Ascending aorta (tissue), 2 donors: ENCODE results near the gene METTL22. TPM values are rescaled to one million over a fixed set of nuclear protein-coding genes. Genes with fewer than 3 reads are reported as not detected.

Source experiments
- DNase-seq, 2 donors: peaks; one replicate each; pipeline ENCODE4 v3.0.0-alpha.2; 2019; ENCODE audit warnings: low spot score in 2 of 2
- H3K27ac ChIP-seq, 2 donors: fragments of 200-600 bp; sonication (generic); one replicate each; pipeline ENCODE4 v1.5.1; 2016 to 2017; ENCODE audit warnings: mild to moderate bottlenecking in 1 of 2
- H3K27me3 ChIP-seq: fragments of 200-600 bp; sonication (generic); one replicate; pipeline ENCODE4 v1.5.1; 2017
- H3K36me3 ChIP-seq, 2 donors: fragments of 200-600 bp; sonication (generic); one replicate each; pipeline ENCODE4 v1.5.1; 2016
- H3K4me1 ChIP-seq, 2 donors: fragments of 200-600 bp; sonication (generic); one replicate each; pipeline ENCODE4 v1.5.1; 2016 to 2017; ENCODE audit warnings: mild to moderate bottlenecking in 1 of 2
- H3K4me3 ChIP-seq, 2 donors: fragments of 200-600 bp; sonication (generic); one replicate each; pipeline ENCODE4 v1.5.1; 2016 to 2017; ENCODE audit warnings: mild to moderate bottlenecking in 1 of 2
- H3K9me3 ChIP-seq, 2 donors: fragments of 200-600 bp; sonication (generic); one replicate each; pipeline ENCODE4 v1.5.1; 2016
- CTCF ChIP-seq, 3 experiments: fragments of 200-600 bp in 2 of 3; fragments of 450-650 bp in 1 of 3; sonication (generic) in 2 of 3; IDR thresholded peaks; one replicate each; pipeline ENCODE4 v1.5.1; 2016 to 2019; ENCODE audit warnings: antibody characterized with exemption in 3 of 3, mild to moderate bottlenecking in 1 of 3, moderate library complexity in 1 of 3
- intact Hi-C: fragments of 100-400 bp; cut with DNase I; formaldehyde crosslinking; loops from one replicate; pipeline ENCODE4 v1.15.1; 2023
- total RNA-seq: library from RNA; depleted of rRNA; stranded (reverse); fragments of >200 nt; gene quantifications from one replicate; pipeline ENCODE4 v1.1.0, GENCODE V29; 2016

METTL22 gene, protein sequence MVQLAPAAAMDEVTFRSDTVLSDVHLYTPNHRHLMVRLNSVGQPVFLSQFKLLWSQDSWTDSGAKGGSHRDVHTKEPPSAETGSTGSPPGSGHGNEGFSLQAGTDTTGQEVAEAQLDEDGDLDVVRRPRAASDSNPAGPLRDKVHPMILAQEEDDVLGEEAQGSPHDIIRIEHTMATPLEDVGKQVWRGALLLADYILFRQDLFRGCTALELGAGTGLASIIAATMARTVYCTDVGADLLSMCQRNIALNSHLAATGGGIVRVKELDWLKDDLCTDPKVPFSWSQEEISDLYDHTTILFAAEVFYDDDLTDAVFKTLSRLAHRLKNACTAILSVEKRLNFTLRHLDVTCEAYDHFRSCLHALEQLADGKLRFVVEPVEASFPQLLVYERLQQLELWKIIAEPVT
- 31.7 TPM for total RNA-seq

DNA sequence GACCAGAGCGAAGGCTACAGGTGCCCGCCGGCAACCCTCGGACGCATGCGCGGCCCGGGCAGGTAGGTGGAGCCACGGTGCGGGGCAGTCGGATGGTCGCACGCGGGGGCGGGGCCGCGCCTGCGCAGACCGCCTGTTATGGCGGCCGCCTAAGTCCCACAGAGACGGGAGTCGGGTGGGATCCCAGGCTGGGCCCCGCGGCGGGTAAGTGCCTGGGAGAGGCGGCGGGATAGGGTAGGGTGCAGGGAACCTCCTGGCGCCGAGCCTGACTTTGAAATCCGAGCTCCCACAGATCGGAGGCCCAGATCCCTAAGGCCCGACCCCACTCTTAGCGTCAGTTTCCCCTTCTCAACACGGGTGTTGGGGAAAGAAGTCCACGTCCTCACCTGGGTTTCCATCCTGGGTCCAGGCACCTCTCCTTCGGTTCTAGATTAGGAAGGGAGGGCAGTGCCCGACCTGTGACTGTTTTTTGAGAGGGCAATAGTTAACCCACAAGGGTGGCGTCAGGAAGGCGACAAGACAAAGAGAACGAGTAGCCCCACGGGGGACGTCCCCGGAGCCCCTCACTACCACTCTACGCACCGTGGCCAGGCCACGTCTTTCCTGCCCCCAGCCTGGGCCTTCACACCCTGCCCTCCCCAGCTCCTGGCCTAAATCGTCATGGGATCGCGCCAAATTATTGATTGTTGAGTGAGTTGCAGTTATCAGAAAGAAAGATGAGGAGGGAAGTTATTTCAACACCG lies at the start of gene METTL22:
TSS of gene METTL22 (plus strand) at position 127 of the 743 bp plus-strand sequence. CDS start 3,968 bp downstream, outside the sequence.
- Histone ChIP-seq H3K27ac (peak within 1 kb of the TSS; percentile 66 to 80), H3K4me3 (peak within 1 kb of the TSS; percentile 89 to 98), H3K4me1 (peaks cover 10 to 11% of the 10 kb centered on the region in 2 donors), H3K27me3 (no peaks in the 10 kb centered on the region), H3K36me3 (peaks cover 14 to 17% of the 10 kb centered on the region in 2 donors), H3K9me3 (no peaks in the 10 kb centered on the region)
- intact Hi-C loops: loop anchor here (2.0 to 5.0 kb wide), 4 partner anchors 53 to 246 kb away; partner anchors contain the start of genes ABAT, CARHSP1, PMM2 and TMEM186
- no peak for TF ChIP-seq CTCF (IDR thresholded peaks at IDR 0.05)
- DNase-seq: peak; percentile 50 to 91

DNA sequence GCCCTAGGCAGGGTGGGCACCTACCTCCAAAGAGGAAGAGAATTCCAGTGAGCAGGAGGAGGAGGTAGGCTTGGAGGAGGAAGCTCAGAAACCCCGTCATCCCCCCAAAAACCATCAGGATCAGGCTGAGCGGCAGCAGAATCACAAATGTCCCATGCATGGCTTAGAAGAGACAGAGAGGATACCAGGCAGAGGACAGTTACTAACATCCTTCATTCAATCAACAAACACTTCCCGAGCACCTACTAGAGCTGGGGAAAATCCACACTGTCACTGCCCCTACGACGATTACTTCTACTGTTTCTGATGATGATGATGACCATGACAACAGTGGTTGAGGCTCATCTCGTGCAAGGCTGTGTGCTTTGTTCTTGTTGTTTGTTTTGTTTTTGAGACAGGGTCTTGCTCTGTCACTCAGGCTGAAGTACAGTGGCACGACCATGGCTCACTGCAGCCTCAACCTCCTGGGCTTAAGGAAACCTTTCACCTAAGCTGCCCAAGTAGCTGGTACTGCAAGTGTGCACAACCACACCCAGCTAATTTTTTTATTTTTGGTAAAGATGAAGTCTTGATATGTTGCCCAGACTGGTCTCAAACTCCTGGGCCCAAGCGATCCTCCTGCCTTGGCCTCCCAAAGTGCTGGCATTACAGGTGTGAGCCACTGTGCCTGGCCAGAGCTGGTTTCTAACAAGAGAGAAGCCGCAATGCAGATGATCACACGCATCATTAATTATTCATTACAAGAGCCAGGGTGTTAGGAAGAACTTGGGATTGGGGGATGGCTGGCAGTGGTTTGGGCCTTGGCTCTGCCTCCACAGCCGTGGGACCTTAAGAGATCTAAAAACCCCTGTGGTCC lies 49.2 kb upstream of the METTL22 start:
- peaks cover 0 to 11% of the 10 kb centered on the region in 2 donors for H3K4me1 ChIP-seq
- H3K36me3 ChIP-seq: no peaks in the 10 kb centered on the region
- intact Hi-C loops: no loop called here
- no peaks in the 10 kb centered on the region for H3K27me3 ChIP-seq
- DNase-seq: no peak
- TF ChIP-seq CTCF (IDR thresholded peaks at IDR 0.05): no peak
- H3K9me3 ChIP-seq: no peaks in the 10 kb centered on the region
- no peak overlapping the region for H3K4me3 ChIP-seq
- no peak overlapping the region for H3K27ac ChIP-seq

GRCh38 chr16:8572919-8573724 lies 48.4 kb upstream of the METTL22 start:
- intact Hi-C loops: no loop called here
- Histone ChIP-seq H3K4me1 (peaks cover 0 to 8% of the 10 kb centered on the region in 2 donors), H3K9me3 (no peaks in the 10 kb centered on the region), H3K4me3 (no peak overlapping the region), H3K27me3 (no peaks in the 10 kb centered on the region), H3K27ac (no peak overlapping the region), H3K36me3 (no peaks in the 10 kb centered on the region)
- DNase-seq: no peak
- TF ChIP-seq CTCF (IDR thresholded peaks at IDR 0.05): peak in 1 of 3 experiments; percentile 21

GRCh38 chr16:8575399-8575798 lies 46.1 kb upstream of the METTL22 start:
- DNase-seq: no peak
- Histone ChIP-seq H3K4me3 (no peak overlapping the region), H3K27me3 (no peaks in the 10 kb centered on the region), H3K9me3 (no peaks in the 10 kb centered on the region), H3K27ac (no peak overlapping the region), H3K36me3 (no peaks in the 10 kb centered on the region), H3K4me1 (no peaks in the 10 kb centered on the region)
- intact Hi-C loops: no loop called here
- TF ChIP-seq CTCF (IDR thresholded peaks at IDR 0.05): no peak
